GM12891 (cell line): Measurements from ENCODE around the gene LYST.

Source experiments
- PAX5 ChIP-seq: IDR thresholded peaks from 2 replicates; pipeline ENCODE4 v1.6.1; 2011; ENCODE audit warnings: low read length, moderate library complexity, mild to moderate bottlenecking; ENCODE audit not compliant: insufficient read depth, severe bottlenecking
- POLR2A ChIP-seq: IDR thresholded peaks from 2 replicates; pipeline ENCODE4 v1.6.1; 2011; ENCODE audit warnings: low read depth, low read length, control low read depth
- POLR2AphosphoS5 ChIP-seq: IDR thresholded peaks from 2 replicates; pipeline ENCODE4 v1.6.1; 2011; ENCODE audit warnings: low read depth, low read length, control low read depth
- POU2F2 ChIP-seq: IDR thresholded peaks from 2 replicates; pipeline ENCODE4 v1.6.1; 2011; ENCODE audit warnings: low read depth, mild to moderate bottlenecking, control low read depth, low read length, moderate library complexity
- SPI1 ChIP-seq: IDR thresholded peaks from 2 replicates; pipeline ENCODE4 v1.6.1; 2011; ENCODE audit warnings: low read depth, low read length, control low read depth
- TAF1 ChIP-seq: IDR thresholded peaks from 2 replicates; pipeline ENCODE4 v1.6.1; 2011; ENCODE audit warnings: low read depth, low read length, control low read depth

DNA sequence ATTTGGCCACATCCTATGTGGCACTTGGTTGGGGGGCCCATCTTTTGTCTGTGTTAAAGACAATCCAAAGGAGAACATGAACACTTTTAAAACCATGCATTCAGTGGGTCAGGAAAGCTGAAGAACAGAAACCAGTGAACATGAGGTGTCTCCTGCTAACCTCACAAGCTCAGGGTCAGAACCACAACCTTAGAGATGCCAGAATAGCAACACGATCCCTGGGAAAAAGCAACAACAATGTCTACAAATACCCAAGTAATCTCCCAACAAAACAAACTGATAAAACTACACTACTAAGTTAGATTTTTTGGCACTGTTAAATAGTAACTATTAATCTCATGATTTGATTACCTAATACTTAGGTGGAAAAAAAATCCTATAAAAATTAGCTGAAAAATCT is 183.1 kb downstream of the LYST start:
- TF ChIP-seq TAF1, result no peak
- no peak for TF ChIP-seq POU2F2
- TF ChIP-seq POLR2AphosphoS5, result no peak
- TF ChIP-seq POLR2A, result no peak
- TF ChIP-seq SPI1, result no peak
- no peak for TF ChIP-seq PAX5
